Measurements from ENCODE around the gene DNMBP. TPM values are rescaled to one million over a fixed set of nuclear protein-coding genes. Genes with fewer than 3 reads are reported as not detected.

Gene DNMBP
- total RNA-seq, 2 donors from 2014 or later: 17.9 to 34.2 TPM

DNA sequence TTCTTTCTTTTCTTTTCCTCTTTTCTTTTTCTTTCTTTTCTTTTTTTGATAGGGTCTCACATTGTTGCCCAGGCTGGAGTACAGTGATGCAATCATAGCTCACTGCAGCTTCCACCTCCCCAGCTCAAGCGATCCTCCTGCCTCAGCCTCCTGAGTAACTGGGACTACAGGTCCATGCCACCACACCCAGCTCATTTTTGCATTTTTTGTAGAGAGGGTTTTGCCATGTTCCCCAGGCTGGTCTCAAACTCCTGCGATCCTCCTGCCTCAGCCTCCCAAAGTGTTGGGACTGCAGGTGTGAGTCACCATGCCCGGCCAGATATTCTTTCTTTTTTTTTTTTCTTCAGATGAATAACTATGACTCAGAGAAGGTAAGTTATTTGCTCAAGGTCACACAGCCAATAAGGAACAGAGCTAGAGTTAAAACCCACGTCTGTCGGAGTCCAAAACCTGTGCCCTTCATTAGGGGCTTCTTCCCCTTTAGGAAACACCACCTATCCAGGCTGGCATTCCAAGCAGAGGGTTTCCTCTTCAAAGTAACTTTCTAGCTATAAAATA is 28.1 kb upstream of the DNMBP start:
- TF ChIP-seq, protein P1, sequence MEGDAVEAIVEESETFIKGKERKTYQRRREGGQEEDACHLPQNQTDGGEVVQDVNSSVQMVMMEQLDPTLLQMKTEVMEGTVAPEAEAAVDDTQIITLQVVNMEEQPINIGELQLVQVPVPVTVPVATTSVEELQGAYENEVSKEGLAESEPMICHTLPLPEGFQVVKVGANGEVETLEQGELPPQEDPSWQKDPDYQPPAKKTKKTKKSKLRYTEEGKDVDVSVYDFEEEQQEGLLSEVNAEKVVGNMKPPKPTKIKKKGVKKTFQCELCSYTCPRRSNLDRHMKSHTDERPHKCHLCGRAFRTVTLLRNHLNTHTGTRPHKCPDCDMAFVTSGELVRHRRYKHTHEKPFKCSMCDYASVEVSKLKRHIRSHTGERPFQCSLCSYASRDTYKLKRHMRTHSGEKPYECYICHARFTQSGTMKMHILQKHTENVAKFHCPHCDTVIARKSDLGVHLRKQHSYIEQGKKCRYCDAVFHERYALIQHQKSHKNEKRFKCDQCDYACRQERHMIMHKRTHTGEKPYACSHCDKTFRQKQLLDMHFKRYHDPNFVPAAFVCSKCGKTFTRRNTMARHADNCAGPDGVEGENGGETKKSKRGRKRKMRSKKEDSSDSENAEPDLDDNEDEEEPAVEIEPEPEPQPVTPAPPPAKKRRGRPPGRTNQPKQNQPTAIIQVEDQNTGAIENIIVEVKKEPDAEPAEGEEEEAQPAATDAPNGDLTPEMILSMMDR (IDR thresholded peaks at IDR 0.05): no peak
- Histone ChIP-seq H3K36me3 (no peaks in the 10 kb centered on the region), H3K4me3 (no peak overlapping the region), H3K27ac (no peak overlapping the region), H3K27me3 (replicated peaks; ENCODE audit: insufficient read depth) (no peaks in the 10 kb centered on the region), H3K9me3 (no peaks in the 10 kb centered on the region), H3K4me1 (ENCODE audit: control insufficient read depth in 1 of 2, low read depth in 2 of 2) (no peaks in the 10 kb centered on the region)
- DNase-seq (ENCODE audit: low spot score) (no peak), ATAC-seq (ENCODE audit: insufficient number of reproducible peaks, low FRiP score, low read depth) (no peak)

DNA sequence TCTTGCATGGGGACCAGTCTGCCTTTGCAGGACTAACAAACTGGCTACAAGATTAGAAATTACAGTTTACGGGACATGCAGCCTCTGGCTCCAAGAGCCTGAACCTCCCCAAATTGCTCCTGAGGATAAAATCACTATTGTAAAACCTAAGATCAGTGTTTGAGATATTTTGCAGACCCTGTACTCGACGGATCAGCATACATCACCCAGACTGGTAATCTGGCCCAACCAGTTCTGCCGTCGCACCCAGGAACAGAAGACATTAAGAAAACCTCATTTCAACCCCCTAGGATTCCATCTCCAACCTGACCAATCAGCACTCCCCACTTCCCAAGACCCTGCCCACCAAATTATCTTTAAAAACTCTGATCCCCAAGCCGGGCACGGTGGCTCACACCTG is 27.1 kb upstream of the DNMBP start:
- Histone ChIP-seq H3K36me3 (no peaks in the 10 kb centered on the region), H3K4me3 (no peak overlapping the region), H3K9me3 (no peaks in the 10 kb centered on the region), H3K27me3 (replicated peaks; ENCODE audit: insufficient read depth) (no peaks in the 10 kb centered on the region), H3K4me1 (ENCODE audit: control insufficient read depth in 1 of 2, low read depth in 2 of 2) (no peaks in the 10 kb centered on the region), H3K27ac (no peak overlapping the region)
- ATAC-seq (ENCODE audit: insufficient number of reproducible peaks, low FRiP score, low read depth) (no peak), DNase-seq (ENCODE audit: low spot score) (no peak)
- TF ChIP-seq, protein P1 (IDR thresholded peaks at IDR 0.05): no peak

DNA sequence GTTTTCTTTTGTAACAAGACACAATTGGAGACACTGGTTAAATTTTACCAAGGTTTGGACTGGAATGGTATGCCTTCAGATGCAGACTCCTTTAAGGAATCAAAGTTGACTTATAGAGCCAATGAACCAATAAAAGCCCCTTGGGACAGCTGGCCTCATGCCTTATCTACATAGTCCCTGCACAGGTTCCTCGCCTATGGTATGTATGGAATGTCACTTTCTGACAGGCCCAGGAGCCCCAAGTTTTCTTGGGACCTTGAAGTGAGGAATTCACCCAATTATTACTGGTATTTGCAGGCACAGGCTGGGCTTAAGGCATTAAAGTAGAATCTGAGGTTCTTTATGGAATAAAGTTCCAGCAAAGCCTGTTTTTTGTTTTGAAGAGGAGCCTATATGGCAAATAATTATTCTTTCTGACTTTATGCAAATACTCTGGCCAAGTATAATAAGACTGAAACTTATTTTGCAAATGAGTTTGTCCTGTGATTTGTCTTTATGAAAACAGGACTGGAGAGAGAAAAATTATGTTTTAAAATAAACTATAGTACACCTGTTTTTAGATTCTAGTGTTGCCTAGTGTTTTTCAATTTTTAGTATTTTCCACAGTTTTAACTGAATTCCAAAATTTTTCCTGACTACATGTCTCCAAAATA is 24.1 kb upstream of the DNMBP start:
- Histone ChIP-seq H3K27me3 (replicated peaks; ENCODE audit: insufficient read depth) (no peaks in the 10 kb centered on the region), H3K36me3 (no peaks in the 10 kb centered on the region), H3K9me3 (no peaks in the 10 kb centered on the region), H3K27ac (no peak overlapping the region), H3K4me1 (ENCODE audit: control insufficient read depth in 1 of 2, low read depth in 2 of 2) (no peaks in the 10 kb centered on the region), H3K4me3 (no peak overlapping the region)
- TF ChIP-seq, protein P1 (IDR thresholded peaks at IDR 0.05): no peak
- ATAC-seq (ENCODE audit: insufficient number of reproducible peaks, low FRiP score, low read depth) (no peak), DNase-seq (ENCODE audit: low spot score) (no peak)

DNA sequence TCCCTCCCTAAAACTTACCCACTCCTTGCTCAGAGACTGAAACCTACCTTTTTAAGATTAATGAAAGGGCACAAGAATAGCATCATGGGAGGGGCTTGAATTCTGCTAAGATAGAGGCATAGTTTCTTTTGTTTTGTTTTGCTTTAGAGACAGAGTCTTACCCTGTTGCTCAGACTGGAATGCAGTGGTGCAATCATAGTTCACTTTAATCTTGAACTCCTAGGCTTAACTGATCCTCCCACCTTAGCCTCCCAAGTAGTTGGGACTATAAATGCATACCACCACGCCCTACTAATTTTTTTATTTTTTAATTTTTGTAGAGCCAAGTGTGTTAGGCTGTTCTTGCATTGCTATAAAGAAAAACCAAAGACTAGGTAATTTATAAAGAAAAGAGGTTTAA is 17.7 kb upstream of the DNMBP start:
- H3K27ac ChIP-seq: no peak overlapping the region
- DNase-seq (ENCODE audit: low spot score) (no peak), ATAC-seq (ENCODE audit: insufficient number of reproducible peaks, low FRiP score, low read depth) (no peak)
- no peak overlapping the region for H3K4me3 ChIP-seq
- H3K27me3 ChIP-seq (replicated peaks; ENCODE audit: insufficient read depth): no peaks in the 10 kb centered on the region
- no peaks in the 10 kb centered on the region for H3K4me1 ChIP-seq (ENCODE audit: control insufficient read depth in 1 of 2, low read depth in 2 of 2)
- H3K9me3 ChIP-seq: peaks cover 3% of the 10 kb centered on the region
- TF ChIP-seq, protein P1 (IDR thresholded peaks at IDR 0.05): no peak
- H3K36me3 ChIP-seq: no peaks in the 10 kb centered on the region

DNA sequence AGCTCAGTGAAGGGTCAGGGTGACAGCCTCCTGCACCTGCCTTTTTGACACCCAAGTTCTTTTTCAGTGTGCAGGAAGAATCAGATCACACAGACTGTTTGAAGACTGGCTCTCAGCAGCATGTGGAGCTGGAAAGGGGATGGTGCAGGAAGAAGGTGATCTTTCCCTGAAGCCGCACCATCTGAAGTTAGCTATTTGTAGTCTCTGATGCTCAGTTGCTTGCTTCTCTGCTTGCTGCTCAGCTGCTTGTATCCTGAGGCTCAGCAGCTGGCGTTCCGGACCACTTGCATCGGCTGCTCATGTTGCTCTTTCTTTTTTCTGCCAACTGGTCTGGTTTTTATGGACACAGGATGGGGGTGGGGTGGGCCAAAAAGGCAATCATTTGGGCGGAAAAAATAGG is 15.8 kb upstream of the DNMBP start:
- no peak for ATAC-seq (ENCODE audit: insufficient number of reproducible peaks, low FRiP score, low read depth)
- no peaks in the 10 kb centered on the region for H3K27me3 ChIP-seq (replicated peaks; ENCODE audit: insufficient read depth)
- no peaks in the 10 kb centered on the region for H3K4me1 ChIP-seq (ENCODE audit: control insufficient read depth in 1 of 2, low read depth in 2 of 2)
- TF ChIP-seq, protein P1 (IDR thresholded peaks at IDR 0.05): no peak
- H3K9me3 ChIP-seq: peaks cover 3% of the 10 kb centered on the region
- no peaks in the 10 kb centered on the region for H3K36me3 ChIP-seq
- no peak for DNase-seq (ENCODE audit: low spot score)
- H3K4me3 ChIP-seq: no peak overlapping the region
- H3K27ac ChIP-seq: no peak overlapping the region
